WTC11 (cell line): ENCODE results near the gene LGALS1.

ENCODE experiments used
- FOXJ3 ChIP-seq: sonication (generic); formaldehyde crosslinking; IDR thresholded peaks from 2 replicates; pipeline ENCODE4 v1.9.0; 2021; ENCODE audit warnings: missing genetic modification reagents, mild to moderate bottlenecking, borderline replicate concordance
- ZNF138 ChIP-seq: sonication (generic); formaldehyde crosslinking; conservative IDR thresholded peaks from 2 replicates; pipeline ENCODE4 v1.8.1; 2022; ENCODE audit warnings: mild to moderate bottlenecking, moderate library complexity, missing genetic modification reagents

DNA sequence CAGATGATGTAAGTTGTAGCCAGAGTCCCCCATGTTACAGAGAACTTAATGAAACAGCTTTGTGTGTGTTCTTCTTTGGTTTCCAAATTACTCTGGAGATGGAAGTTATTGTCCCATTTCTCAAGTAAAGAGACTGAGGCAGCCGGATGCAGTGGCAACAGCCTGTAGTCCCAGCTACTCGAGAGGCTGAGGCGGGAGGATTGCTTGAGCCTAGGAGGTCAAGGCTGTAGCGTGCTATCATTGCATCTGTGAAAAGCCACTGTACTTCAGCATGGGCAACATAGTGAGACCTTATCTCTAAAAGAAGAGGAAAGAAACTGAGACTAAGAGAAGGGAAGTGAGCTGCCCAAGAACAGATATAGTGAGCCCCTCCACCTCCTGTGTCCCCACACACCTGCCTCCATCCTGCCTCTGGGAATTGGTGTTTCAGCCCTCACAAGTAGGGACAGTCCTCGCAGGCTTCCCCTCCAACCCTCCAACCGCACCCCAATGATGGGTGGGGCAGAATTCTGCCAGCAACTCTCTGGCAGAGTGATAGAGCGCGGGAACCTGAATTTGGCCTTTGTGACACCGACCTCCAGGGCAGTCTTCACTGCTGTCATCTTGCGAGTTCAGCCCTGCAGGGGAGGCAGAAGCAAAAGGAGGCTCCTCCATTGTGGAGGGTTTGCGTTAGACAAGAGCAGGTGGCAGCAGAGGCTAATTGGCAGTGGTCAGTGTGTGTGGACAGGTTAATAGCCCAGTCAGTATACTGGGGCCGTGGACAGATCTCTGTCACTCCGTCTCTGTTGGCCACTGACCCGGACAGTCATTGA, 15.3 kb upstream of the LGALS1 start:
- TF ChIP-seq FOXJ3 (CRISPR knock-in tag) (no peak), ZNF138 (CRISPR knock-in tag) (no peak)
